ENCODE measurements around the gene ETV3.
"Not testable (repeated sequence)": the region's sequence is repeated elsewhere in the genome, so short reads cannot be mapped to it uniquely, and the experiment has no call there.

The ETV3 gene

GRCh38 chr1:157101149-157101548 lies 37.0 kb downstream of the ETV3 start:
- Mint-ChIP-seq H3K36me3 (peaks cover 6% of the 10 kb centered on the region), H3K4me1 (peaks cover 36% of the 10 kb centered on the region), H3K9me3 (no peaks in the 10 kb centered on the region), H3K4me3 (no peak overlapping the region), H3K27ac (no peak overlapping the region)
- DNase-seq (ENCODE audit: low spot score in 2 of 2) (no peak), ATAC-seq (no peak)

GRCh38 chr1:157099633-157100009 lies 38.6 kb downstream of the ETV3 start, which contains the start of gene ETV3L:
Gene ETV3L, minus strand, starts transcription at chr1:157099808. Its CDS starts 285 bp downstream, at chr1:157099523.
- no peaks in the 10 kb centered on the region for H3K9me3 Mint-ChIP-seq
- peak; percentile 55 for ATAC-seq
- peaks cover 23% of the 10 kb centered on the region for H3K4me1 Mint-ChIP-seq
- peaks cover 6% of the 10 kb centered on the region for H3K36me3 Mint-ChIP-seq
- DNase-seq (ENCODE audit: low spot score in 2 of 2) = no peak
- H3K4me3 Mint-ChIP-seq = no peak within 1 kb of the TSS
- H3K27ac Mint-ChIP-seq = peak within 1 kb of the TSS; percentile 79

DNA sequence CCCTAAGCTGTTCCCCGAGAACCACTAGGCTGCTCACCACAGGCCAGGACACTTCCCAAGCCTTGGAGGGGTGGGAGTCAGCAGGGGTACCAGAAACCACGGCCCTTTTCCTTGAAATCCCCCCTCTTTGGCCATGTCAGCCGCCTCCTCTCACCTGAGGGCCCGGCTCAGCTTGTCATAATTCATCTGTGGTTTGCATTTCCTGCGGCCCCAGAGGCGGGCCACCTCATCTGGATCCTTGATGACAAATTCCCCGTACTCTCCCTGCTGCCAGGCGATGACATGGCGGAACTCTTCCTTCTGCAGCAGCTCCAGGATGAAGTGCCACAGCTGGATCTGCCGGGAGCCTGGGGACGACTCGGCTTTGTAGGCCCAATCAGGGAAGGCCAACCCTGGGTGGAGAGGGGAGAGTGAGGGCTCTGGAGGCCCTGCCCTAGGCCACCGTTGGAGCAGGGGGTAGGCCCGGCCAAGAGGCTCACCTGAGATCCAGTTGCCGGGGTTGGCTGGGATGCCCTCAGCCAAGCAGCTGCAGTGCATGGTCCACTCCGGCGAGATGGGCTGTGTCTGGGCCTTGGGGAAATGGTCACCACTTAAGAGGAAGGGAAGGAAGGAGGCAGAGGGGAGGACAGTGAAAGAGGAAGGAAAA lies 39.1 kb downstream of the ETV3 start:
- not testable (repeated sequence) for H3K27ac Mint-ChIP-seq; H3K9me3 Mint-ChIP-seq; H3K36me3 Mint-ChIP-seq; H3K4me3 Mint-ChIP-seq; DNase-seq (ENCODE audit: low spot score in 2 of 2)
- ATAC-seq = peak; percentile 83
- peaks cover 18% of the 10 kb centered on the region for H3K4me1 Mint-ChIP-seq

DNA sequence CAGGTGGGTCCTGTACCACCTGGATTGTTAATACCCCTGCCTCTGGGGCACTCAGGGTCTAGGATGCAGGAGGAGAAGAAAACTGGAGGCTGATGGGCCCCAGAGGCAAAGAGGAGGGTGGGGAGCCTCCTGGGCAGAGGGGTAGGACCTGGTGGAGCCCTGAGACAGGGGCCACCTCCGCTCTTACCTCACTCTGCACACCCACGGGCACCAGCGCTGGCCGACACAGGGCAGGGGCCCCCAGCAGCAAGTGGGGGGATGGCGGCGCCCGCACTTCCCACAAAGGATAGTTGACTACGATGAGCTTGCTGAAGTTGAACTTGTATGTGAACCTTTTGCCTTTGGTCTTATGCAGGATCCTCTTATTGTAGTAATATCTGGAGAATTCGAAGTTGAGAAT lies 39.7 kb downstream of the ETV3 start:
- H3K27ac Mint-ChIP-seq = peak overlapping the region; percentile 79
- ATAC-seq = no peak
- H3K4me3 Mint-ChIP-seq = no peak overlapping the region
- no peak for DNase-seq (ENCODE audit: low spot score in 2 of 2)
- H3K9me3 Mint-ChIP-seq = no peaks in the 10 kb centered on the region
- peaks cover 17% of the 10 kb centered on the region for H3K4me1 Mint-ChIP-seq
- peaks cover 6% of the 10 kb centered on the region for H3K36me3 Mint-ChIP-seq

DNA sequence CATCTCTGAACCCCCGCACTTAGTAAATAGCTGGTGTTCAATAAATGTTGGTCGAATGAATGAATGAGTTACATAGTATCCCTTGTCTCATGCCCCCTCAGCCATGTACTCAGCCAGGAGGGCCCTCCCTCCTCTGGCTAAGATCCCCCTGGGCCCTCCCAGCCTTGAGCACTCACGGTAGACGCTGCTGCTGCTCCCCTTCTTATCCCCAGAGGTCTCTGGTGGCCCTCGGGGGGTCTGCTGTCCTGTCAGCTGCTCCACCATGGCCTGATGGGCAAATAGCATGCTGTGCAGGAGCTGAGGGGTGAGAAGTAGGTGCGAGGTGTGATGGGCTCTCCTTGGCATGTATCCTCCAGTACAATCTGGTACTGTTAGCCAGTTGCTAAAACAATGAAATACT lies 40.5 kb downstream of the ETV3 start:
- Mint-ChIP-seq H3K36me3 (peaks cover 6% of the 10 kb centered on the region), H3K4me1 (peaks cover 17% of the 10 kb centered on the region), H3K9me3 (no peaks in the 10 kb centered on the region), H3K4me3 (no peak overlapping the region), H3K27ac (peak overlapping the region; percentile 53)
- no peak for DNase-seq (ENCODE audit: low spot score in 2 of 2)
- ATAC-seq = no peak

GRCh38 chr1:157096881-157097280 lies 41.3 kb downstream of the ETV3 start:
- no peak for ATAC-seq
- no peaks in the 10 kb centered on the region for H3K9me3 Mint-ChIP-seq
- H3K4me3 Mint-ChIP-seq = no peak overlapping the region
- H3K4me1 Mint-ChIP-seq = peaks cover 17% of the 10 kb centered on the region
- DNase-seq (ENCODE audit: low spot score in 2 of 2) = no peak
- no peak overlapping the region for H3K27ac Mint-ChIP-seq
- H3K36me3 Mint-ChIP-seq = peaks cover 6% of the 10 kb centered on the region

GRCh38 chr1:157095551-157095950 lies 42.6 kb downstream of the ETV3 start:
- H3K27ac Mint-ChIP-seq = no peak overlapping the region

GRCh38 chr1:157095091-157095490 lies 43.1 kb downstream of the ETV3 start:
- H3K36me3 Mint-ChIP-seq = peaks cover 6% of the 10 kb centered on the region
- no peak overlapping the region for H3K4me3 Mint-ChIP-seq
- H3K4me1 Mint-ChIP-seq = peaks cover 22% of the 10 kb centered on the region
- H3K27ac Mint-ChIP-seq = no peak overlapping the region
- no peaks in the 10 kb centered on the region for H3K9me3 Mint-ChIP-seq
- ATAC-seq (no peak), DNase-seq (ENCODE audit: low spot score in 2 of 2) (no peak)

More at GRCh38 chr1:157095551-157095950, 42.6 kb downstream of the ETV3 start:
- ATAC-seq = no peak
- no peak overlapping the region for H3K4me3 Mint-ChIP-seq
- DNase-seq (ENCODE audit: low spot score in 2 of 2) = no peak
- no peaks in the 10 kb centered on the region for H3K9me3 Mint-ChIP-seq
- peaks cover 17% of the 10 kb centered on the region for H3K4me1 Mint-ChIP-seq
- peaks cover 6% of the 10 kb centered on the region for H3K36me3 Mint-ChIP-seq

- DNase-seq (ENCODE audit: low spot score in 2 of 2) (no peak), ATAC-seq (no peak)
- Mint-ChIP-seq H3K4me1 (peaks cover 8% of the 10 kb centered on the region), H3K9me3 (no peaks in the 10 kb centered on the region), H3K27ac (no peak overlapping the region), H3K36me3 (no peaks in the 10 kb centered on the region), H3K4me3 (no peak overlapping the region)
Observed at GRCh38 chr1:157092831-157093230, 45.4 kb downstream of the ETV3 start.

- ATAC-seq = no peak
Observed at GRCh38 chr1:157091668-157092273, 46.4 kb downstream of the ETV3 start.

GRCh38 chr1:157091186-157091585 lies 47.0 kb downstream of the ETV3 start:
- Mint-ChIP-seq H3K36me3 (no peaks in the 10 kb centered on the region), H3K27ac (no peak overlapping the region), H3K4me1 (peaks cover 8% of the 10 kb centered on the region), H3K4me3 (no peak overlapping the region), H3K9me3 (no peaks in the 10 kb centered on the region)
- ATAC-seq (no peak), DNase-seq (ENCODE audit: low spot score in 2 of 2) (no peak)

More at GRCh38 chr1:157091668-157092273, 46.4 kb downstream of the ETV3 start:
- Mint-ChIP-seq H3K9me3 (no peaks in the 10 kb centered on the region), H3K27ac (no peak overlapping the region), H3K36me3 (no peaks in the 10 kb centered on the region), H3K4me1 (peaks cover 8% of the 10 kb centered on the region), H3K4me3 (no peak overlapping the region)
- no peak for DNase-seq (ENCODE audit: low spot score in 2 of 2)

- DNase-seq (ENCODE audit: low spot score in 2 of 2) (no peak), ATAC-seq (no peak)
- Mint-ChIP-seq H3K4me3 (no peak overlapping the region), H3K4me1 (peaks cover 8% of the 10 kb centered on the region), H3K36me3 (no peaks in the 10 kb centered on the region), H3K27ac (no peak overlapping the region), H3K9me3 (no peaks in the 10 kb centered on the region)
Observed at GRCh38 chr1:157090771-157091170, 47.4 kb downstream of the ETV3 start.

DNA sequence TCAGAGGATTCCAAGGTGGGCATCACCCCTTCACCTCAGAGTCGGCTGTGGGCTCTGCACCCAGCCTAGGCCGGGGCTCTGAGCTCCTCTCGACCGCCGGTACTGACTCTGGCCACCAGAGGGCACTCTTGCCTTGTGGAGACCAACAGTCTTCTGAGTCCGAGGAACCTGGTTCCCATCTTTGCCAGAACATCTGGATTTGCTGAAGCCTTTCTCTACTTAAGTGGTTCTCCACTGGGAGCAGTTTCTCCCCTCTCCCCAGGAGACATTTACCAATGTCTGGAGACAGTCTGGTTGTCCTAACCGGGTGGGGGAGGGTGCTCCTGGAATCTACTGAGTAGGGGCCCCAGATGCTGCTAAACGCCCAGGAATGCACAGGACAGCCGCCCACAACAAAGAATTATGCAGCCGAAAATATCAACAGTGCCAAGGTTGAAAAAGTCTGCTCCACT lies 48.0 kb downstream of the ETV3 start:
- DNase-seq (ENCODE audit: low spot score in 2 of 2) (peak; percentile 90 to 93), ATAC-seq (peak; percentile 84)
- no peaks in the 10 kb centered on the region for H3K9me3 Mint-ChIP-seq
- no peaks in the 10 kb centered on the region for H3K36me3 Mint-ChIP-seq
- peak overlapping the region; percentile 43 for H3K27ac Mint-ChIP-seq
- H3K4me1 Mint-ChIP-seq = peaks cover 8% of the 10 kb centered on the region
- no peak overlapping the region for H3K4me3 Mint-ChIP-seq

GRCh38 chr1:157089789-157090188 lies 48.4 kb downstream of the ETV3 start:
- ATAC-seq (no peak), DNase-seq (ENCODE audit: low spot score in 2 of 2) (no peak)
- H3K4me3 Mint-ChIP-seq = no peak overlapping the region
- peaks cover 8% of the 10 kb centered on the region for H3K4me1 Mint-ChIP-seq
- no peaks in the 10 kb centered on the region for H3K9me3 Mint-ChIP-seq
- no peaks in the 10 kb centered on the region for H3K36me3 Mint-ChIP-seq
- H3K27ac Mint-ChIP-seq = peak overlapping the region; percentile 43

DNA sequence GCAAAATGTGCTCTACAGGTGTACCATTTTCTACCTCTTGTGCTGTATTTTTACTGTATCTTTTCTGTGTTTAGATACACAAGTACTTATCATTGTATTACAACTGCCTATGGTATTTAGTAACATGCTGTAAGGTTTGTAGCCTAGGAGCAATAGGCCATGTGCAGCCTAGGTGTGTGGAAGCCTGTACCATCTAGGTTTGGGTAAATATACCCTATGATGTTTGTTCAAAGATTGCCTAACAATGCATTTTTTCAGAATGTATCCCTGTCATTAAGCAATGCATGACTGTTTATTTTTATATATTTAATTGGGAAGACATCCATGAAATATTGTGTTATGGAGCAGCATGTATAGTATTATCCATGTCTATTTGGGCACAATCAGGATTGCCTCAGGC lies 49.6 kb downstream of the ETV3 start:
- DNase-seq (ENCODE audit: low spot score in 2 of 2) (no peak), ATAC-seq (no peak)
- Mint-ChIP-seq H3K36me3 (no peaks in the 10 kb centered on the region), H3K4me3 (no peak overlapping the region), H3K9me3 (no peaks in the 10 kb centered on the region), H3K27ac (no peak overlapping the region), H3K4me1 (peaks cover 8% of the 10 kb centered on the region)

- peaks cover 8% of the 10 kb centered on the region for H3K4me1 Mint-ChIP-seq
- no peak overlapping the region for H3K27ac Mint-ChIP-seq
- ATAC-seq (no peak), DNase-seq (ENCODE audit: low spot score in 2 of 2) (no peak)
- no peak overlapping the region for H3K4me3 Mint-ChIP-seq
- H3K36me3 Mint-ChIP-seq = no peaks in the 10 kb centered on the region
- H3K9me3 Mint-ChIP-seq = no peaks in the 10 kb centered on the region
Observed at GRCh38 chr1:157087030-157087429, 51.2 kb downstream of the ETV3 start.
